Measurements from ENCODE around the gene TREX2. TPM values are rescaled to one million over a fixed set of nuclear protein-coding genes. Genes with fewer than 3 reads are reported as not detected.

TREX2 gene
- polyA plus RNA-seq, 1 of the 3 experiments (the other 2 are of a cell fraction), result 0.76 TPM

GRCh38 chrX:153444333-153445011, 1.4 kb downstream of the TREX2 start (continued):
- TF ChIP-seq USF2 (IDR thresholded peaks at IDR 0.05; ENCODE audit: borderline replicate concordance, low read depth, low read length), result no peak
- no peak for TF ChIP-seq ELF1 (IDR thresholded peaks at IDR 0.05)
- TF ChIP-seq NFIC (IDR thresholded peaks at IDR 0.05; ENCODE audit: borderline replicate concordance), result no peak
- TF ChIP-seq RAD21 (IDR thresholded peaks at IDR 0.05; ENCODE audit: low read length), result no peak
- TF ChIP-seq PBX3 (IDR thresholded peaks at IDR 0.05), result no peak
- TF ChIP-seq USF1 (IDR thresholded peaks at IDR 0.05; ENCODE audit: borderline replicate concordance, low read depth), result no peak
- TF ChIP-seq EZH2phosphoT487 (IDR thresholded peaks at IDR 0.05; ENCODE audit: borderline replicate concordance, low read depth), result no peak
- TF ChIP-seq TCF12 (IDR thresholded peaks at IDR 0.05), result no peak
- TF ChIP-seq GATA2 (CRISPR knock-in tag; IDR thresholded peaks at IDR 0.05), result no peak
- TF ChIP-seq FOXJ3 (CRISPR knock-in tag; IDR thresholded peaks at IDR 0.05), result no peak

- Histone ChIP-seq H2AFZ (ENCODE audit: low read depth) (no peak overlapping the region), H3K9me3 (no peaks in the 10 kb centered on the region), H3K36me3 (replicated peaks in 1 of 2; ENCODE audit: control insufficient read depth in 1 of 2, insufficient read depth in 2 of 2, low read length in 1 of 2) (no peaks in the 10 kb centered on the region), H3K79me2 (ENCODE audit: insufficient read depth) (no peaks in the 10 kb centered on the region), H3K4me3 (ENCODE audit: low read depth in 2 of 2, low read length in 1 of 2) (no peak overlapping the region), H4K20me1 (ENCODE audit: insufficient read depth) (no peaks in the 10 kb centered on the region), H3F3A (replicated peaks; ENCODE audit: insufficient read depth) (no peaks in the 10 kb centered on the region), H3K9ac (no peak overlapping the region), H3K27me3 (ENCODE audit: insufficient read depth) (peaks cover 35% of the 10 kb centered on the region), H3K9me2 (no peaks in the 10 kb centered on the region), H3K4me1 (ENCODE audit: control insufficient read depth in 1 of 2, insufficient read depth in 2 of 2, low read depth in 1 of 2, low read length in 1 of 2) (no peaks in the 10 kb centered on the region), H3K4me2 (no peak overlapping the region), H3K27ac (ENCODE audit: low read depth in 2 of 2, low read length in 1 of 2) (no peak overlapping the region)
- TF ChIP-seq FOSL2 (IDR thresholded peaks at IDR 0.05; ENCODE audit: borderline replicate concordance, low read depth) (no peak), NFIC (IDR thresholded peaks at IDR 0.05; ENCODE audit: borderline replicate concordance) (no peak), MXI1 (IDR thresholded peaks at IDR 0.05; ENCODE audit: low read depth, low read length) (no peak), ELF1 (IDR thresholded peaks at IDR 0.05) (no peak), FOXM1 (IDR thresholded peaks at IDR 0.05; ENCODE audit: low read depth) (no peak), EZH2phosphoT487 (IDR thresholded peaks at IDR 0.05; ENCODE audit: borderline replicate concordance, low read depth) (no peak), TCF12 (IDR thresholded peaks at IDR 0.05) (no peak), CHD2 (IDR thresholded peaks at IDR 0.05; ENCODE audit: low read length, partially characterized antibody) (no peak), USF2 (IDR thresholded peaks at IDR 0.05; ENCODE audit: borderline replicate concordance, low read depth, low read length) (no peak), EP300 (IDR thresholded peaks at IDR 0.05; ENCODE audit: borderline replicate concordance in 1 of 2, low read depth in 1 of 2, low read length in 1 of 2) (no peak), FOXJ3 (CRISPR knock-in tag; IDR thresholded peaks at IDR 0.05) (no peak), GABPA (IDR thresholded peaks at IDR 0.05; ENCODE audit: low read depth) (no peak), IRF3 (IDR thresholded peaks at IDR 0.05; ENCODE audit: low read depth, low read length) (no peak), MAX (IDR thresholded peaks at IDR 0.05; ENCODE audit: low read depth) (no peak), NRF1 (IDR thresholded peaks at IDR 0.05; ENCODE audit: low read depth, low read length) (no peak), RFX5 (IDR thresholded peaks at IDR 0.05; ENCODE audit: low read length) (no peak)
- WGBS (ENCODE audit: low lambda C conversion rate), result 61% methylated on average over 10 of the region's 25 CpGs
- POLR2A ChIA-PET, result no interaction called here
- DNase-seq, result no peak
- CTCF ChIA-PET, result interaction anchor here (1.2 to 2.4 kb wide), 2 partner anchors 17 to 64 kb away, joined by 3 to 13 read pairs; no protein-coding TSS in a partner anchor
Observed at GRCh38 chrX:153443476-153444332, 2.2 kb downstream of the TREX2 start.
